BE2C (cell line): ENCODE measurements around the gene ANGPT4.

ENCODE experiments used
- DNase-seq: peaks from one replicate; pipeline ENCODE4 v3.0.0-alpha.2; 2020
- H3K27me3 ChIP-seq: fragments of 250-450 bp; sonication (Bioruptor Pico); 2 replicates; pipeline ENCODE4 v1.5.1; 2020; ENCODE audit warnings: mild to moderate bottlenecking
- H3K36me3 ChIP-seq: fragments of 250-450 bp; sonication (Bioruptor Pico); 2 replicates; pipeline ENCODE4 v1.5.1; 2020; ENCODE audit warnings: mild to moderate bottlenecking
- H3K4me1 ChIP-seq: fragments of 250-450 bp; sonication (Bioruptor Pico); 2 replicates; pipeline ENCODE4 v1.5.1; 2020
- H3K4me3 ChIP-seq: 2 replicates; pipeline ENCODE4 v1.5.1; 2011; ENCODE audit warnings: low read depth, low read length
- H3K9me3 ChIP-seq: fragments of 250-450 bp; sonication (Bioruptor Pico); 2 replicates; pipeline ENCODE4 v1.5.1; 2020
- TF ChIP-seq, protein P1 (sequence below): IDR thresholded peaks from 2 replicates; pipeline ENCODE4 v1.5.1; 2012; ENCODE audit warnings: mild to moderate bottlenecking, low read depth, low read length

ANGPT4 gene

DNA sequence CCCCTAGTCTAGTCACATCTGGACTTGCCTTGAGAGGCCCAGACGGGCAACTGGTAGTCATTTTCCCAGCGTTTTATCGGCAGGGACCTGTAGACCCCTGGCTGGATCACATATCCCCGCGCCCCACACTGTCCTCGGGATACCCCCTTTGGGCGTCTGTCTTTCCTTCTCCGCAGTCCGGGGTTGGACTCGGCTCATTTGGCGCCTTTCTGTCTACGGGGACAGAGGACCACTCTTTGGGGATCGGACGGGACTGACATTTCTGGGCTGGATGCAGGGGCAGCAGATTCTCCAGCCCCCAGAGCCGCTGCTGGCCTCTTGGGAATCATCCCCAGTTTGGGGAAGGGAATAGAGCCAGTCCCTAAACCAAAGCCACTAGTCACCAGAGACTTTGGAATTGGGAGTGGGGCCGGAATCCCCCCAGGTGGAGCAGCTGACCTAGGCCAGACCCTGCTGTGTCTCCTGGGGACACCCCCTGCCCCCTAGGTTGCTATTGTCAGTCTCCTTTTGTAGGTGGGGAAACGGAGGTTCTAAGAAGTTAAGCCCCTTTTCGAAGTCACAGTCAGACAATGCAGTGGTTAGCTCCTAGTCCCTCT lies 81.9 kb downstream of the ANGPT4 start:
- H3K4me1 ChIP-seq, result no peaks in the 10 kb centered on the region

DNA sequence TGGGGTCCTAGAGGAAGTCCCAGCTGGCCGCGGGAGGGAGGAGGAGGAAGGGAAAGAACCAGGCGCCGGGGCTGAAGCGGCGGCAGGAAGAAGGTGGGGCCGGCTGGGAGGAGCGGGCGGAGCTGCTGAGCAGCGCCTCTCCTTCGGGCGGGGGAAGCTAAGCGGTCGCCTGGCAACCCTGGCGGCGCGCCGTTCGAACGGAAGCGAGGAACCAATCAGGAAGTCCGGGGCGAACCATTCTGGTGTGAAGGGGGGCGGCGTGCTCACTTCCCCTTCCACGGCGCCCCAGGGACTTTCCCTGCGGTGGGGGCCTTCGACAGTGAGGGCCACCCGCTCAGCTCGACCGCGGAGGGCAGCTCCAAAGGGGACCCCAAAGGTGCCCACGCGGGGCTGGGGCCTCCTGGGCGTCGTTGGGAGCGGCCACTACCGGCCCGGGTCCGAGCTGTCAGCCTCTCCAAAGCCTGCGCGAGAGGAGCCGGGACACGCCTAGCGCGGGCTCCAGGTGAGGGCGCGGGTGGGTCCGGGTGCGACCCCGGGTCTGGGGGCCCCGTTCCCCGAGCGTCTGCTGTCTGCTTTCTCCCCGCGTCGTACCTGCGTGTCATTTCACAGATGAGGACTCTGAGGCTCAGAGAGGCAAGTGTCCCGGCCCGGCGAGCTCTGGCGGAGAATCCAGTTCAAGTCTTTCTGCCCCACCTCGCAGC lies 82.5 kb downstream of the ANGPT4 start, which contains the start of gene FAM110A:
Gene FAM110A (plus strand): TSS at position 266 of the 701 bp plus-strand sequence. CDS start 11,090 bp downstream, outside the sequence.
- TF ChIP-seq, protein P1, sequence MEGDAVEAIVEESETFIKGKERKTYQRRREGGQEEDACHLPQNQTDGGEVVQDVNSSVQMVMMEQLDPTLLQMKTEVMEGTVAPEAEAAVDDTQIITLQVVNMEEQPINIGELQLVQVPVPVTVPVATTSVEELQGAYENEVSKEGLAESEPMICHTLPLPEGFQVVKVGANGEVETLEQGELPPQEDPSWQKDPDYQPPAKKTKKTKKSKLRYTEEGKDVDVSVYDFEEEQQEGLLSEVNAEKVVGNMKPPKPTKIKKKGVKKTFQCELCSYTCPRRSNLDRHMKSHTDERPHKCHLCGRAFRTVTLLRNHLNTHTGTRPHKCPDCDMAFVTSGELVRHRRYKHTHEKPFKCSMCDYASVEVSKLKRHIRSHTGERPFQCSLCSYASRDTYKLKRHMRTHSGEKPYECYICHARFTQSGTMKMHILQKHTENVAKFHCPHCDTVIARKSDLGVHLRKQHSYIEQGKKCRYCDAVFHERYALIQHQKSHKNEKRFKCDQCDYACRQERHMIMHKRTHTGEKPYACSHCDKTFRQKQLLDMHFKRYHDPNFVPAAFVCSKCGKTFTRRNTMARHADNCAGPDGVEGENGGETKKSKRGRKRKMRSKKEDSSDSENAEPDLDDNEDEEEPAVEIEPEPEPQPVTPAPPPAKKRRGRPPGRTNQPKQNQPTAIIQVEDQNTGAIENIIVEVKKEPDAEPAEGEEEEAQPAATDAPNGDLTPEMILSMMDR, result no peak
- H3K4me3 ChIP-seq, result peak within 1 kb of the TSS; percentile 72
- H3K9me3 ChIP-seq, result no peaks in the 10 kb centered on the region
- DNase-seq, result peak; percentile 92
- H3K36me3 ChIP-seq, result no peaks in the 10 kb centered on the region
- H3K4me1 ChIP-seq, result no peaks in the 10 kb centered on the region
- H3K27me3 ChIP-seq, result no peaks in the 10 kb centered on the region

More for the DNA sequence above, 81.9 kb downstream of the ANGPT4 start:
- no peaks in the 10 kb centered on the region for H3K27me3 ChIP-seq
- DNase-seq, result no peak
- H3K4me3 ChIP-seq, result peak overlapping the region; percentile 72
- H3K36me3 ChIP-seq, result no peaks in the 10 kb centered on the region
- TF ChIP-seq, protein P1, result no peak
- no peaks in the 10 kb centered on the region for H3K9me3 ChIP-seq

DNA sequence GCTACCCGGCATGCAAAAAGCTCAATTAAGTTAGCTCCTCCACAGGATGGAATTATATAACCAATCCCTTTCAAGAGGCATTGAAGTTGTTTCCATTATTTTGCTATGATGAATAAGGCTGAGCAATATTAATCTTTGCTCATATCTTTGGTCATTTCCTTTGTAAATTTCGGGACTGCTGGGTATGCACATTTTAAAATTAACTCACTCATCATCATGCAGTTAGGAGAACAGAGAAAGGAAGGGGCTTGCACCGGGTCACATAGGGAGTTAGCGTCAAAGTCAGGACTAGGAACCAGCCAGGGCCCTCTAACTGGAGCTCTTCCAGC lies 83.0 kb downstream of the ANGPT4 start:
- no peak overlapping the region for H3K4me3 ChIP-seq
- no peaks in the 10 kb centered on the region for H3K27me3 ChIP-seq
- no peak for DNase-seq
- H3K36me3 ChIP-seq, result no peaks in the 10 kb centered on the region
- TF ChIP-seq, protein P1, result no peak
- H3K9me3 ChIP-seq, result no peaks in the 10 kb centered on the region
- H3K4me1 ChIP-seq, result no peaks in the 10 kb centered on the region

DNA sequence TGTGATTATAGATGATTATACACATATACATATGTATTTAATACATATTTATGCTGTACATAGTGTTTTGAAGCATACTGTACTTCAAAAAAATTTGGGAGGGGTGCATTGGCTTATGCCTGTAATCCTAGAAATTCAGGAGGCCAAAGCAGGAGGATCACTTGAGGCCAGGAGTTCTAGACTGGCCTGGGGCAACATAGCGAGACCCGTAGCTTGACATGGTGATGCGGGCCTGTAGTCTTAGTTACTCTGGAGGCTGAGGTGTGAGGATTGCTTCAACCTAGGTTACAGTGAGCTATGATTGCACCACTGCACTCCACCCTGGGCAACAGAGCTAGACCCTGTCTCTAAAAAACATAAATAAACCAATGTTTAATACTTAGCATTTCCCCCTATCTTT lies 84.2 kb downstream of the ANGPT4 start:
- no peaks in the 10 kb centered on the region for H3K36me3 ChIP-seq
- no peak for DNase-seq
- H3K4me3 ChIP-seq, result no peak overlapping the region
- no peaks in the 10 kb centered on the region for H3K27me3 ChIP-seq
- H3K9me3 ChIP-seq, result no peaks in the 10 kb centered on the region
- TF ChIP-seq, protein P1, result no peak
- H3K4me1 ChIP-seq, result no peaks in the 10 kb centered on the region

DNA sequence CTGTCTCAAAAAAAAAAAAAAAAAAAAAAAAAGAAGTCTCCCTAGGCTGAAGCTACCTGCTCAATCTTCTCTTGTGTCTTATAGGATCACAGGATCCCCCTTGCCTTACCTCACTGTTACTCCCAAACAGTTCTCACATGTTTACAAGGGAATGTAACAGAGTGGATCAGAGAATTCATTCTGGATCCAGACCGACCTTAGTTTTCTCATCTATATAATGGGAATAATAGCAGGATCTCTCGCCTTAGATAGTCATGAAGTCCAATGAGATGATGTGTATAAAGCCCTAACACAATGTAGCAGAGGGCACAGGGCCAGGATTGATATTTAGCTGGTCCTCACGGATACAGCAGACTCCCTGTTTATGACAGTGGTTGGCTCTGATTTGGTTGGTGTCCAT lies 84.9 kb downstream of the ANGPT4 start:
- DNase-seq, result no peak
- TF ChIP-seq, protein P1, result no peak
- H3K4me1 ChIP-seq, result no peaks in the 10 kb centered on the region

DNA sequence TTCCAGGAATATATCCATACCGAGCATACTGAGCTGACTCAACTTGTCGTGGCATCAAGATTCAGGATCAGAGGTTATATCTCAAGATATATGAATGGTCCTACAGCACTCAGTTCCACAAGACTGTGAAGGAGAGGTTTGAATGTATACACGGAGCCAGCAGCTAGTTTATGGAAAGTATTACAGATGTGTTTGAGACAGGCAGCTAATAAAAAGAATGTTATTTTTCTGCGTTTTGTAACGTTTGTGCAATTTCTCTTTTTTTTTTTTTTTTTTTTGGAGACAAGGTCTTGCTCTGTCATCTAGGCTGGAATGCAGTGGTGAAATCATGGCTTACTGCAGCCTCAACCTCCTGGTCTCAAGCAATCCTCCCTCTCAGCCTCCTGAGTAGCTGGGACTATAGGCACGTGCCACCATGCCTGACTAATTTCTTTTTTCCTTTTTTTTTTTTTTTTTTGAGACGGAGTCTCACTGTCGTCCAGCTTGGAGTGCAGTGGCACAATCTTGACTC lies 86.1 kb downstream of the ANGPT4 start:
- Histone ChIP-seq H3K9me3 (no peaks in the 10 kb centered on the region), H3K27me3 (no peaks in the 10 kb centered on the region), H3K4me1 (no peaks in the 10 kb centered on the region), H3K4me3 (no peak overlapping the region), H3K36me3 (no peaks in the 10 kb centered on the region)
- TF ChIP-seq, protein P1, result no peak
- no peak for DNase-seq

More for the DNA sequence above, 84.9 kb downstream of the ANGPT4 start:
- H3K36me3 ChIP-seq, result no peaks in the 10 kb centered on the region
- H3K27me3 ChIP-seq, result no peaks in the 10 kb centered on the region
- no peaks in the 10 kb centered on the region for H3K9me3 ChIP-seq
- no peak overlapping the region for H3K4me3 ChIP-seq
